Neural cell (in vitro differentiated cells): Measurements from ENCODE around the gene MYO1F.
"Not testable (repeated sequence)": the region's sequence is repeated elsewhere in the genome, so short reads cannot be mapped to it uniquely, and the experiment has no call there.

Experiments used
- EP300 ChIP-seq: fragments of 450-650 bp; conservative IDR thresholded peaks from 2 replicates; pipeline ENCODE4 v1.6.1; 2014; ENCODE audit warnings: antibody characterized with exemption, mild to moderate bottlenecking, moderate library complexity; ENCODE audit not compliant: poor library complexity, severe bottlenecking
- EZH2 ChIP-seq: fragments of 200-600, 300-800 bp; shearing (Covaris generic), sonication (generic); IDR thresholded peaks from 2 replicates; pipeline ENCODE4 v1.6.1; 2014; ENCODE audit warnings: antibody characterized with exemption, low read length, borderline replicate concordance, mild to moderate bottlenecking; ENCODE audit not compliant: insufficient read depth, poor library complexity, severe bottlenecking
- POLR2AphosphoS5 ChIP-seq: IDR thresholded peaks from 2 replicates; pipeline ENCODE4 v1.6.1; 2012
- RAD21 ChIP-seq: fragments of 450-650 bp; conservative IDR thresholded peaks from 2 replicates; pipeline ENCODE4 v1.6.1; 2014; ENCODE audit warnings: antibody characterized with exemption, mild to moderate bottlenecking, moderate library complexity
- SMC3 ChIP-seq: fragments of 450-650 bp; conservative IDR thresholded peaks from 2 replicates; pipeline ENCODE4 v1.6.1; 2014; ENCODE audit warnings: antibody characterized with exemption, mild to moderate bottlenecking, moderate library complexity; ENCODE audit not compliant: poor library complexity
- TAF1 ChIP-seq: IDR thresholded peaks from 2 replicates; pipeline ENCODE4 v1.6.1; 2012; ENCODE audit warnings: low read depth
- TF ChIP-seq, protein P1 (sequence below): fragments of 450-650 bp; IDR thresholded peaks from 2 replicates; pipeline ENCODE4 v1.5.1; 2014; ENCODE audit warnings: antibody characterized with exemption, mild to moderate bottlenecking, moderate library complexity; ENCODE audit not compliant: poor library complexity, severe bottlenecking
- TF ChIP-seq, protein P2 (sequence below): IDR thresholded peaks from 2 replicates; pipeline ENCODE4 v1.6.1; 2012; ENCODE audit warnings: borderline replicate concordance

GRCh38 chr19:8574619-8574922 is 2.7 kb downstream of the MYO1F start:
- TF ChIP-seq EP300, TAF1, EZH2, RAD21, POLR2AphosphoS5, SMC3: not testable (repeated sequence)
- TF ChIP-seq, protein P1, sequence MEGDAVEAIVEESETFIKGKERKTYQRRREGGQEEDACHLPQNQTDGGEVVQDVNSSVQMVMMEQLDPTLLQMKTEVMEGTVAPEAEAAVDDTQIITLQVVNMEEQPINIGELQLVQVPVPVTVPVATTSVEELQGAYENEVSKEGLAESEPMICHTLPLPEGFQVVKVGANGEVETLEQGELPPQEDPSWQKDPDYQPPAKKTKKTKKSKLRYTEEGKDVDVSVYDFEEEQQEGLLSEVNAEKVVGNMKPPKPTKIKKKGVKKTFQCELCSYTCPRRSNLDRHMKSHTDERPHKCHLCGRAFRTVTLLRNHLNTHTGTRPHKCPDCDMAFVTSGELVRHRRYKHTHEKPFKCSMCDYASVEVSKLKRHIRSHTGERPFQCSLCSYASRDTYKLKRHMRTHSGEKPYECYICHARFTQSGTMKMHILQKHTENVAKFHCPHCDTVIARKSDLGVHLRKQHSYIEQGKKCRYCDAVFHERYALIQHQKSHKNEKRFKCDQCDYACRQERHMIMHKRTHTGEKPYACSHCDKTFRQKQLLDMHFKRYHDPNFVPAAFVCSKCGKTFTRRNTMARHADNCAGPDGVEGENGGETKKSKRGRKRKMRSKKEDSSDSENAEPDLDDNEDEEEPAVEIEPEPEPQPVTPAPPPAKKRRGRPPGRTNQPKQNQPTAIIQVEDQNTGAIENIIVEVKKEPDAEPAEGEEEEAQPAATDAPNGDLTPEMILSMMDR: not testable (repeated sequence)
- TF ChIP-seq, protein P2, sequence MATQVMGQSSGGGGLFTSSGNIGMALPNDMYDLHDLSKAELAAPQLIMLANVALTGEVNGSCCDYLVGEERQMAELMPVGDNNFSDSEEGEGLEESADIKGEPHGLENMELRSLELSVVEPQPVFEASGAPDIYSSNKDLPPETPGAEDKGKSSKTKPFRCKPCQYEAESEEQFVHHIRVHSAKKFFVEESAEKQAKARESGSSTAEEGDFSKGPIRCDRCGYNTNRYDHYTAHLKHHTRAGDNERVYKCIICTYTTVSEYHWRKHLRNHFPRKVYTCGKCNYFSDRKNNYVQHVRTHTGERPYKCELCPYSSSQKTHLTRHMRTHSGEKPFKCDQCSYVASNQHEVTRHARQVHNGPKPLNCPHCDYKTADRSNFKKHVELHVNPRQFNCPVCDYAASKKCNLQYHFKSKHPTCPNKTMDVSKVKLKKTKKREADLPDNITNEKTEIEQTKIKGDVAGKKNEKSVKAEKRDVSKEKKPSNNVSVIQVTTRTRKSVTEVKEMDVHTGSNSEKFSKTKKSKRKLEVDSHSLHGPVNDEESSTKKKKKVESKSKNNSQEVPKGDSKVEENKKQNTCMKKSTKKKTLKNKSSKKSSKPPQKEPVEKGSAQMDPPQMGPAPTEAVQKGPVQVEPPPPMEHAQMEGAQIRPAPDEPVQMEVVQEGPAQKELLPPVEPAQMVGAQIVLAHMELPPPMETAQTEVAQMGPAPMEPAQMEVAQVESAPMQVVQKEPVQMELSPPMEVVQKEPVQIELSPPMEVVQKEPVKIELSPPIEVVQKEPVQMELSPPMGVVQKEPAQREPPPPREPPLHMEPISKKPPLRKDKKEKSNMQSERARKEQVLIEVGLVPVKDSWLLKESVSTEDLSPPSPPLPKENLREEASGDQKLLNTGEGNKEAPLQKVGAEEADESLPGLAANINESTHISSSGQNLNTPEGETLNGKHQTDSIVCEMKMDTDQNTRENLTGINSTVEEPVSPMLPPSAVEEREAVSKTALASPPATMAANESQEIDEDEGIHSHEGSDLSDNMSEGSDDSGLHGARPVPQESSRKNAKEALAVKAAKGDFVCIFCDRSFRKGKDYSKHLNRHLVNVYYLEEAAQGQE: not testable (repeated sequence)
